ENCODE results near the gene KIF16B.
A peak's percentile ranks its signal among the peaks of the same experiment; 100 is the strongest.

Gene KIF16B

DNA sequence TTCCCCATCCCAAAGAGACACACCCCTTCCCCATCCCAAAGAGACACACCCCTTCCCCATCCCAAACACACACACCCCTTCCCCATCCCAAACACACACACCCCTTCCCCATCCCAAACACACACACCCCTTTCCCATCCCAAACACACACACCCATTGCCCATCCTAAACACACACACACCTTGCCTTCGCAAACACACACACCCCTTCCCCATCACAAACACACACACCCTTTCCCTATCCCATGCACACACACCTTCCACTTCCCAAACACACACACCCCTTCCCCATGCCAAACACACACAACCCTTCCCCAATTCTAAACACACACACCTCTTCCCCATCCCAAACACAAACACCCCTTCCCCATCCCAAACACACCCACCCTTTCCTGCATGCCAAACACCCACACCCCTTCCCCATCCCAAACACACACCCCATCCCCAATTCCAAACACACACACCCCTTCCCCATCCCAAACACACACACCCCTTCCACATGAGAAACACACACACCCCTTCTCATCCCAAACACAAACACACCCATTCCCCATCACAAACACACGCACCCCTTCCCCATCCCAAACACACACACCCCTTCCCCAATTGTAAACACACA lies 315.3 kb downstream of the KIF16B start:
- TF ChIP-seq GATA2 (IDR thresholded peaks at IDR 0.05; ENCODE audit: low read depth, low read length) (no peak), GATA3 (IDR thresholded peaks at IDR 0.05; ENCODE audit: low read depth, low read length) (no peak)

DNA sequence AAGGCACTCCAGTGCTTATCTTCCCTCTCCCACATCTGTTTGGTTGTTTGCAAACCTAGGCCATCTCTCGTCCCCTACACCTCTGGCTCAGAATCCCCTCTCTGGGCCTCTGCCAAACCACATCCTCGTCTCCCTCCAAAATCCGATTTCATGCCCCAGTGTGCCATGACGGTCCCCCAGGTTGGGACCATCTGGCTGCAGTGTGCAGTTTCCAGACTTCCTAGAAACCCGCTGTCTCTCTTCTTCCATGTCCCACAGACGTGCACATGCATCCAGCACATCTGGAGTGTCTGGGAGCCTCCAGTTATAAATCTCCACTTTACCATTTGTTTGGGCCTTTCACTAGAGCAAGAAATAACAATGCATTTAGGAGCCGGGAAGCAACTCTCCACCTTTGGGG lies 316.2 kb downstream of the KIF16B start:
- TF ChIP-seq GATA2 (IDR thresholded peaks at IDR 0.05; ENCODE audit: low read depth, low read length) (no peak), GATA3 (IDR thresholded peaks at IDR 0.05; ENCODE audit: low read depth, low read length) (no peak)

DNA sequence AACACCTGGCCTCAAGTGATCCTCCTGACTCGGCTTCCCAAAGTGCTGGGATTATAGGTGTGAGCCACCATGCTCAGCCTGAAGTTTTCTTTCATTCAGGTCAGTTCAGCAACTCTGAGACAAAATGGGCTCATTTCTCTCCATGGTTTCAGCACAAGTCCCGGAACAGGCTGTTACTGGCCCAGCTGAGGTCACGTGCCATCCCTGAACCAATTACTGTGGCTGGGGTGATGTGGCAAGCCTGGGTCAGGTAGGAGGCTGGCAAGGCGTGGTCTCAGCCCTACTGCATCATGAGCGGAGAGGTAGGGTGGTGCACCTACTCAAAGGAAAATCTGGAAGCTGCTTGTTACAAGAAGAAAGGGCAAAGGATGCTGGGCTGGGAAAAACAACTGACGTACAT lies 326.4 kb downstream of the KIF16B start:
- TF ChIP-seq GATA2 (IDR thresholded peaks at IDR 0.05; ENCODE audit: low read depth, low read length) (no peak), GATA3 (IDR thresholded peaks at IDR 0.05; ENCODE audit: low read depth, low read length) (no peak)

DNA sequence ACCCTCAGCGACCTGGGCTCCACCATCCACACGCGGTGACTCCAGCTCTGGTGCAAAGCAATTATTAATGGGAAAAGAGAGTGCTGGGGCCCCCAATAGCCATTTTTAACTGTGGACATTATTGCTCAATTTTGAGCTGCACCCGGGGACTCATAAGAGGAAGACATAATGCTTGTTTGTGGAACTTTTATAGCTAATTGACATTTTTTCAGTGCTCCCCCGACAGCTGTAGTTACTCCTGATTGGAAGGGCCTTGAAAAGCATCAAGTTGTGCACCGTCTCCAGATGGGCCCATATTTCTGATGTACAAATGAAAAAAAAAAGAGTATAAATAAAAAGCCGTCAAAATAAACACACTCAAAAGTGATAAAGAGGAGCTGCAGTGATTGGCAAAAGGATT lies 327.0 kb downstream of the KIF16B start:
- TF ChIP-seq GATA3 (IDR thresholded peaks at IDR 0.05; ENCODE audit: low read depth, low read length) (no peak), GATA2 (IDR thresholded peaks at IDR 0.05; ENCODE audit: low read depth, low read length) (no peak)

DNA sequence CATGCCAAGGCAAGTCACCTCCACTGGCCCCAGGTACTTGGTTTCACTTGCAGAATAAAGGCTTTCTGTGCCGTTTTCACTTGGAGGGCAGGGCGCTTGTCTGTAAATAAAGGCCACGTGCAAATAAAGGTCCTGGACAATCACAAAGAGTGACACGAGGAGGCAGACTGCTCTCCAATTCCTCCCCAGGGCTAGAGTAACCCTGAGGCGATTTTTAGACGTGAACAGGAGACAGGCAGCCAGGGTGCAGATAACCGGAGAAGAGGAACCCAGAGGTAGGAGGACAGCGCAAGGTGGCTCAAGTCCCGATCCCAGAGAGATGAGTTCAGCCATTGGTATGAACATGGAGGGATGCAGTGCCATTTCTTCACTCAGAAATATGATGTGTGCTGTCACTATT lies 327.4 kb downstream of the KIF16B start:
- TF ChIP-seq GATA2 (IDR thresholded peaks at IDR 0.05; ENCODE audit: low read depth, low read length): no peak
- TF ChIP-seq GATA3 (IDR thresholded peaks at IDR 0.05; ENCODE audit: low read depth, low read length): no peak

DNA sequence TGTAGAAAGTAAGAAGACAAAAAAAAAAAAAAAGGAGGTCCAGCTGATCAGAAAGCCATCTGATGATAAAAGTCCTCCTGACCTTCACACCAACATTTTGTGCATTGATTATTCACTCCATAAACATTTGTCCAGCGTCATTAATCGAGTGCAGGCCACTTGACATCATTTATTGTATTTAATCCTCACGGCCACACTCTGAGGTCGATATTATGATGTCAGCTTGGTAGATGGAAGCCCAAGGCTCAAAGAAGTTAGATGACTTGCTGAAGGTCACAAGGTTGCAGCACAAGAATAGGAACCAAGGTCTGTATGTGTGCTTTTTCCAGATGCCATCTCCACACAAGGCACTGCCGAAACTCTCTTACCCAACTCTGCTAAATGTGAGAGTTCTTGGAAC lies 328.4 kb downstream of the KIF16B start:
- TF ChIP-seq GATA3 (IDR thresholded peaks at IDR 0.05; ENCODE audit: low read depth, low read length) (no peak), GATA2 (IDR thresholded peaks at IDR 0.05; ENCODE audit: low read depth, low read length) (no peak)

DNA sequence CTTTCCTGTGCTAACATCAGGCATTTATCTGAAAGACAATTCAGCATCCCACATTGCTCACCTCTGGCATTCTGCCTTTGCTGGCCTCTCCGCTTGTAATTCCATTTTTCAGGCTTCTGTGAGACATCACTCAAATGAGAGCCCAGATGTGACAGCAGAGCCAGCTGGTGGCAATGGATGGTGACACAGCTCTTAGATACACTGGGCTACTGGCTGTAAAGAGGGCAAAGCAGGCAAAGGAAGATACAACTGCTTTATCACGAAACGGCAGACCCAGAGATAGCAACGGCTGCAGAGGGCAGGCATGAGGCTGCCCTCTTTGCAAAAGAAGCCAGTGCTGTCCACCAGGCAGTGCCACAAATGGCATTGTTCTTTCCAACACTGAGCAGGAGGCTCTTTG lies 329.8 kb downstream of the KIF16B start:
- TF ChIP-seq GATA3 (IDR thresholded peaks at IDR 0.05; ENCODE audit: low read depth, low read length) (no peak), GATA2 (IDR thresholded peaks at IDR 0.05; ENCODE audit: low read depth, low read length) (peak; percentile 71)

DNA sequence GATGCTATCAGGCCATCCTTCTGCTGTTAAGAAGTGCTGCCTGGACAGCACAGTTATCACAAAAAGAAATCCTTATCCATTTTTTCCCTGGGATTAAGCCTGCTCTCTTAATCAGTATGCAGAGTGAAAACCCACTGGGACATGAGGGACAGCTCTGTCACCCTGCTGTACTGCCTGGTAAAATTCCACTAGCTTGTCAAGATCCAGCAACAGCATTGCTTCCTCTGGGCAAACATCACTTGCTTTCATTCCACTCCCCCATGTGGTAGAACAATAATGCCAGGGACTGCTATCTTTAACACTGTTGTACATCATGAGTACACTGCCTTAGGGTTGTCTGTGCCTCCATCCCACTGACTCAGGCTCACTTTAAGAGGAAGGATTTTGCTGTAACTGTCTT lies 331.3 kb downstream of the KIF16B start:
- TF ChIP-seq GATA3 (IDR thresholded peaks at IDR 0.05; ENCODE audit: low read depth, low read length): no peak
- no peak for TF ChIP-seq GATA2 (IDR thresholded peaks at IDR 0.05; ENCODE audit: low read depth, low read length)

DNA sequence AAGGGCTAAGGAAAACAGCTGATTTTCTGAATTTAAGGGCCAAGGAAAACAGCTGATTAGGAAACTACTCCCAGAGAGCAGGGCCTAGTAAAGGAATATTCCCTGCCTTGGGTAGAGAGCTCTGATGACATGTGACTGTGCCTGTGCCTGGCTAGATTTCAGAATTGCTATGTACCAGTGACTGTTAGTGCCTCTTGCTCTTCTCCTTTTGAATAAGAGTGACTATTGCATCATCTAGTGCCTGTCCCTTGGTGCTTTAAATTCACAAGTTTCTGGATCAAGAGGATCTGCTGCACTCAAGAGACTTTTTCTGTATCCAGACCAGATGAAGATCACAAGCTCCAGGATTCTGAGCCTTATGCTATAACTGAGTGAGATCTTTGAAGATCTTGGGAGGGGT lies 332.9 kb downstream of the KIF16B start:
- TF ChIP-seq GATA3 (IDR thresholded peaks at IDR 0.05; ENCODE audit: low read depth, low read length) (no peak), GATA2 (IDR thresholded peaks at IDR 0.05; ENCODE audit: low read depth, low read length) (no peak)

DNA sequence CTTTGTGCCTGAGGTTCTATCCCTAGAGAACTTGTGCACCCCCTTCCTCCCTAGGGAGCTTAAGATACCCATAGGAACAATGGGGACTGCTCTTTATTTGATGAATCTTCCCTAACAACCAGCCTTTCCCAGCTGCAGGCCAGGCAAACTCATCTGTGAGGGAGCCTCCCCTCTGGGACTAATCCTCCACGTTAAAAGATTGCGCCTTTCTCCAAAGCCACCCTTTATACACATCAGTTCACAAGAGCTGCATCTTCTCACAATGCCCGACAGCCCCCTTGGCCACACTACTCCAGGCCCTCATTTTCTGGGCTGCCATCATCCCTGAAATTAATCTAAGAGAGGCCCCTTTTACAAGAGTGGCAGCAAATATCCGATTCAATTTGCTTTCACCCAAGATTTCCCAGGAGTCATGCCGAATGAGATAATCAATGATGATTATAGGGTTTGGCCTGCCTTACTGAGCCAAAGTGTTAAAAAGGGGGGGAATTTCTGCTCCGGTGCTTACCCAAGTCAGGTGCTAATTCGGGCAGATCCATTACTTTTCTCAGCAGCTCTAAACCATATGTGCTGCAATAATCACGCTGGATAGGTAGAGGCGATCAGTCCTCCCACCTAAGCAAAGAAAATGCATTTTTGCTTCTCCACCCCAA lies 336.5 kb downstream of the KIF16B start:
- TF ChIP-seq GATA3 (IDR thresholded peaks at IDR 0.05; ENCODE audit: low read depth, low read length): no peak

DNA sequence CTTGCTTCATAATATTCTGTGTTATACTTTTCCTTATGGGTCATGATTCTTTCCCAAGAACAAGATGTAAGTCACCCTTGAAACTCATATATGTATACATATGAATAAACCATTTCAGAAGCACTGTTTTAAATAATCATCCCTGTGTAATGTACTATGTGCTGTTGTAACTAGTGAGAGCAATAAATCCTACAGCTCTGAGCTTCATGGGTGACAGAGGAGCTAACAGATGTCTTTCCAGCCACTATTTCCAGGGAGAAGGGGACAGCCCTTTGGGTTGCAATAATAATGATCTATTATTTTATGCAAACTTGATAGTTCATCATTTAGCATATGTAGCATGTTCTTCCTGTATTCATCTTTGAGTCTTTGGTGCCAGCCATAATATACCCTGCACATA lies 342.8 kb downstream of the KIF16B start:
- TF ChIP-seq GATA2 (IDR thresholded peaks at IDR 0.05; ENCODE audit: low read depth, low read length) (no peak), GATA3 (IDR thresholded peaks at IDR 0.05; ENCODE audit: low read depth, low read length) (no peak)

DNA sequence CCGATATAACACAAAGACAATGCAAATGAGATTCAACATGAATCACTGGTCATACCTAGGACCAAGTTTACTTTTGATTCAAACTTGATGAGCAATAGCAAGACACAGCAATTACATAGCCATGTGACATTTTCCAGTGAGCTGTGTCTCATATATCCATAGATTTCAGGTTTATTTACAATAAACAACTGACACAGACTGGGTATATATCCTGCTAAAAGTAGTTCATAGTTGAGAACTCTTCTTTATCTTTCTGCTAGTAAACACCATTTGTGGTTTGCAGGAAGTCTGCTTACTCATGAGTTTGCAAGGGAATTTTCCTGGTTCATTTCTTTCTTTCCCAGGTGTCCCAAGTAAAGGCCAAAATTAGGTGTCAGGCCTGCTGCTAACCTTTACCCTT lies 343.4 kb downstream of the KIF16B start:
- no peak for TF ChIP-seq GATA2 (IDR thresholded peaks at IDR 0.05; ENCODE audit: low read depth, low read length)

DNA sequence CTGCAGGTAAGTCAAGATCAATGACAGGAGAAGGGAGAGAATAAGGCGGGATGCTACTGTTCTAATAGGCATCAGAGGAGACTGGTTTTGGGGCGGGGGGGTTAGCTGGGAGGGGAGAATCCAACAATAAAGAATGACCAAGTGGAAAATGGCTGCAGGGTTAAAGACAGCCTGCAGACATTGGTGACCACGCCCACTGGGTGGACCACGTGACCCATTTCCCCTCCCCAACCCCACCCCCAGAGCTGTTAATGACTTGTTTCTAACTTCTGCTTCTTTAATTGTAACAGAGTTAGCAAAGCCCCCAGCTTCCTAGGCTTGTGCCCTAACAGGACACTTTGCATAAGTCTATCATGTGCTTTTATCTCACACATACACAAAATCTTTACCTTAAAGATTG lies 344.5 kb downstream of the KIF16B start:
- TF ChIP-seq GATA3 (IDR thresholded peaks at IDR 0.05; ENCODE audit: low read depth, low read length): no peak
- TF ChIP-seq GATA2 (IDR thresholded peaks at IDR 0.05; ENCODE audit: low read depth, low read length): no peak

DNA sequence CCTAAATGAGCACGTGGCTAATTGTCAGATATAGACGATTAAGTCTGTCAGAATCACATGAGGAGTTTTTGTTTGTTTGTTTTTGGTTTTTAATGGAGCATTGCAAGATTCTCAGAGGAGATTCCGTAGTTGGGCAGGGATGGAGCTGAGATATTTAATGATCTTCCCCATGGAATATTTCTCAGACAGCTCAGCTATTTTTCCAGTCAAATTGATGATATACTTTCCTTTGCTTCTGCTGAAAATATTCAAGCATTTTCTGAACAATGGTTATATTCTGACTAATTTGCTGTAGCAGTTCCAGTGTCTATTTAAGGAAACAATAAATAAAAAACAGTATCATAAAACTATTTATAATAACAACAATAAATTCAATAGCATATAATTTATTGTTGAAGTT lies 348.4 kb downstream of the KIF16B start:
- TF ChIP-seq GATA3 (IDR thresholded peaks at IDR 0.05; ENCODE audit: low read depth, low read length) (no peak), GATA2 (IDR thresholded peaks at IDR 0.05; ENCODE audit: low read depth, low read length) (no peak)

DNA sequence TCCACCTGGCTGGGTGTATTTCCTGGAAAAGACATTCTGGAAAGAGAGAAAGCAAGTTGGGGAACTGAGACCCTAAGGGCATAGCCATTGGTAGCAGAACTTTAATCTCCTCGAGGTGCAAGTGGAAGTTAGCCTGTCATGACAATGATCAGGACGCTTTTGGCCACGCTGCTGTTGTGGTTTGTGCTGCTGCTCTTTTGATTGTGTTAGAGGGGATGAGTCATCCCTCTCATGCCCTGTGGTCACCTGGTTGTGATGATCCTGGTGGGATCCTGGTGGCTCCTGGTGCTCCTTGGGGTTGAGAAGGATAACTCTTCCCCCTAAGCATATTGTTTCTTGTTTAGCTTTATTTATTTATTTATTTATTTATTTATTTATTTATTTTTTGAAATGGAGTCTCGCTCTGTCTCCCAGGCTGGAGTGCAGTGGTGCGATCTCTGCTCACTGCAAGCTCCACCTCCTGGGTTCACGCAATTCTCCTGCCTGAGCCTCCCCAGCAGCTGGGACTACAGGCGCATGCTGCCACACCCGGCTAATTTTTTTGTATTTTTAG lies 350.3 kb downstream of the KIF16B start:
- no peak for TF ChIP-seq GATA3 (IDR thresholded peaks at IDR 0.05; ENCODE audit: low read depth, low read length)
- no peak for TF ChIP-seq GATA2 (IDR thresholded peaks at IDR 0.05; ENCODE audit: low read depth, low read length)
